DOHH2 (cell line): Measurements from ENCODE around the gene ZFPM1.

ENCODE experiments used
- H3F3A ChIP-seq: fragments of 200-600 bp; sonication (generic), shearing (Covaris generic); 2 replicates; pipeline ENCODE4 v1.6.0; 2016; ENCODE audit warnings: antibody characterized with exemption, mild to moderate bottlenecking; ENCODE audit not compliant: control insufficient read depth, insufficient read depth
- H3K27ac ChIP-seq: fragments of 200-600 bp; sonication (generic); 2 replicates; pipeline ENCODE4 v1.5.1; 2014; ENCODE audit warnings: low read depth, mild to moderate bottlenecking, low read length, moderate library complexity
- H3K27me3 ChIP-seq: fragments of 200-600 bp; sonication (generic); 2 replicates; pipeline ENCODE4 v1.6.1; 2014; ENCODE audit warnings: mild to moderate bottlenecking, low read length, mixed read lengths; ENCODE audit not compliant: control insufficient read depth
- H3K36me3 ChIP-seq: fragments of 200-600 bp; sonication (generic); 2 replicates; pipeline ENCODE4 v1.6.1; 2014; ENCODE audit warnings: mild to moderate bottlenecking, low read length, moderate library complexity, mixed read lengths; ENCODE audit not compliant: control insufficient read depth
- H3K4me1 ChIP-seq: fragments of 200-600 bp; sonication (generic); 2 replicates; pipeline ENCODE4 v1.6.1; 2014; ENCODE audit warnings: mild to moderate bottlenecking, low read length, mixed read lengths; ENCODE audit not compliant: control insufficient read depth
- H3K4me2 ChIP-seq: fragments of 200-600 bp; sonication (generic); 2 replicates; pipeline ENCODE4 v1.6.0; 2014; ENCODE audit warnings: mild to moderate bottlenecking, low read length, moderate library complexity
- H3K4me3 ChIP-seq: fragments of 200-600 bp; sonication (generic); 2 replicates; pipeline ENCODE4 v1.5.1; 2014; ENCODE audit warnings: mild to moderate bottlenecking, low read length, mixed read lengths
- H3K79me2 ChIP-seq: fragments of 200-600 bp; sonication (generic); 2 replicates; pipeline ENCODE4 v1.6.1; 2014; ENCODE audit warnings: mild to moderate bottlenecking, low read length, mixed read lengths; ENCODE audit not compliant: control insufficient read depth
- H3K9me2 ChIP-seq: fragments of 200-600 bp; sonication (generic); replicated peaks from 2 replicates; pipeline ENCODE4 v1.6.1; 2014; ENCODE audit warnings: mild to moderate bottlenecking, low read length, mixed read lengths; ENCODE audit not compliant: control insufficient read depth
- H3K9me3 ChIP-seq: fragments of 200-600 bp; sonication (generic); 2 replicates; pipeline ENCODE4 v1.6.1; 2014; ENCODE audit warnings: antibody characterized with exemption, low read length, mixed read lengths; ENCODE audit not compliant: control insufficient read depth, insufficient read depth
- H4K20me1 ChIP-seq: fragments of 200-600 bp; sonication (generic); 2 replicates; pipeline ENCODE4 v1.6.0; 2014; ENCODE audit warnings: low read depth, mild to moderate bottlenecking, antibody characterized with exemption, low read length, moderate library complexity; ENCODE audit not compliant: control insufficient read depth, insufficient read depth
- CTCF ChIP-seq: fragments of 200-600 bp; sonication (generic); IDR thresholded peaks from one replicate; pipeline ENCODE4 v1.5.1; 2014; ENCODE audit warnings: antibody characterized with exemption, mild to moderate bottlenecking, low read depth, low read length; ENCODE audit not compliant: poor library complexity, severe bottlenecking
- EZH2phosphoT487 ChIP-seq: fragments of 200-600 bp; sonication (generic); IDR thresholded peaks from 2 replicates; pipeline ENCODE4 v1.6.1; 2017; ENCODE audit warnings: borderline replicate concordance, mild to moderate bottlenecking, antibody characterized with exemption, low read length, moderate library complexity, mixed read lengths

Gene ZFPM1

GRCh38 chr16:88405216-88406060 lies 47.6 kb upstream of the ZFPM1 start:
- Histone ChIP-seq H3K9me2 (no peaks in the 10 kb centered on the region), H3K4me2 (no peak overlapping the region), H3K27me3 (no peaks in the 10 kb centered on the region), H3K27ac (no peak overlapping the region), H3K9me3 (no peaks in the 10 kb centered on the region), H3K36me3 (no peaks in the 10 kb centered on the region), H4K20me1 (no peaks in the 10 kb centered on the region), H3K79me2 (no peaks in the 10 kb centered on the region), H3K4me1 (no peaks in the 10 kb centered on the region), H3K4me3 (no peak overlapping the region), H3F3A (no peaks in the 10 kb centered on the region)
- TF ChIP-seq CTCF (no peak), EZH2phosphoT487 (no peak)

GRCh38 chr16:88406096-88407041 lies 46.7 kb upstream of the ZFPM1 start:
- no peaks in the 10 kb centered on the region for H3K9me2 ChIP-seq
- H3F3A ChIP-seq: no peaks in the 10 kb centered on the region
- H3K27me3 ChIP-seq: no peaks in the 10 kb centered on the region
- H3K9me3 ChIP-seq: no peaks in the 10 kb centered on the region
- no peak overlapping the region for H3K4me3 ChIP-seq
- no peak overlapping the region for H3K27ac ChIP-seq
- no peaks in the 10 kb centered on the region for H3K79me2 ChIP-seq
- H3K4me1 ChIP-seq: no peaks in the 10 kb centered on the region
- TF ChIP-seq CTCF (no peak), EZH2phosphoT487 (no peak)
- no peaks in the 10 kb centered on the region for H4K20me1 ChIP-seq
- no peaks in the 10 kb centered on the region for H3K36me3 ChIP-seq
- no peak overlapping the region for H3K4me2 ChIP-seq

DNA sequence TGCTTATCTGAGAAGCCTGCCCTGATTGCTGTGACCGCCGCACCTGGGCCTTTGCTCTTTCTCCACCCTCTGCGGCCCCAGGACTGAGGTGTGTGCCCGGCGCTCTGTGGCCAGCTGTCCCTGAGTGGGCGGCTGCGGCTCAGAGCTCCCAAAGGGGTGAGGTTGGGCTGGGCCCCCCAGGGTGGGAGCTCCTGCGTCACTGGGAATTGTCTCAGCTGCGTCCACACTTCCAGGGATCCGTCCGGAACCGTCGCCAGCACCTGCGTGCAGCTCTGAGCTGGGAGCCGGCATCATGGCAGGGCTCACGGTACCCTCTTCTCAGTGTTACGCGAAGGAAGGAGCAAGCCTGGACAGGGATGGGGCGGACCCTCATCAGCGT lies 46.0 kb upstream of the ZFPM1 start:
- no peaks in the 10 kb centered on the region for H3K36me3 ChIP-seq
- H3K4me3 ChIP-seq: no peak overlapping the region
- H4K20me1 ChIP-seq: no peaks in the 10 kb centered on the region
- H3K4me1 ChIP-seq: no peaks in the 10 kb centered on the region
- TF ChIP-seq EZH2phosphoT487: no peak
- H3K9me3 ChIP-seq: no peaks in the 10 kb centered on the region
- H3K9me2 ChIP-seq: no peaks in the 10 kb centered on the region
- no peaks in the 10 kb centered on the region for H3F3A ChIP-seq
- H3K79me2 ChIP-seq: no peaks in the 10 kb centered on the region
- H3K4me2 ChIP-seq: no peak overlapping the region
- no peaks in the 10 kb centered on the region for H3K27me3 ChIP-seq
- H3K27ac ChIP-seq: no peak overlapping the region

DNA sequence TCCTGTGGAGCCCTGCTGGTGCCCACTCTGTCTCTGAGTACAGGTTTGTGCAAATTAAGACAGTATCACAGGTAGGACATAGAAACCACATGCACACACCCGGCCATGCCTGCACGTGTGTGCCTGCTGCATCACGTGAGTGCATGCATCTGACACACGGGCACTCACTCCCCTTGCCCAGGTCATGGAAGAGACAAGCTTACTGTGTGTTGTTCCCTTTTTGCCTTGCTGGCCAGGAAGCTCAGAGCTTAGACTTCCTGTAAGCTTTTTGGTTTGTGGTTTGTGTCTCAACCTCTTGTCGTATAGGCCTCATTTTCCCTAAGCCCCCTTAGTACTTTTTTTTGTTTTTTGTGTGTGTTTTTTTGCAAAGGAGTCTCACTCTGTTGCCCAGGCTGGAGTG lies 45.3 kb upstream of the ZFPM1 start:
- H3F3A ChIP-seq: no peaks in the 10 kb centered on the region
- no peak overlapping the region for H3K4me3 ChIP-seq
- no peaks in the 10 kb centered on the region for H3K79me2 ChIP-seq
- no peaks in the 10 kb centered on the region for H4K20me1 ChIP-seq
- H3K4me1 ChIP-seq: no peaks in the 10 kb centered on the region
- H3K36me3 ChIP-seq: no peaks in the 10 kb centered on the region
- H3K27ac ChIP-seq: no peak overlapping the region
- H3K4me2 ChIP-seq: no peak overlapping the region
- H3K9me3 ChIP-seq: no peaks in the 10 kb centered on the region
- H3K9me2 ChIP-seq: no peaks in the 10 kb centered on the region
- H3K27me3 ChIP-seq: no peaks in the 10 kb centered on the region
- no peak for TF ChIP-seq EZH2phosphoT487
- no peak for TF ChIP-seq CTCF
